Common myeloid progenitor, CD34-positive (primary cell): Measurements from ENCODE around the gene GALC.

Experiments used
- CTCF ChIA-PET: fragments of 350-600 bp; sonication (Branson Sonifier 250); formaldehyde crosslinking; loops from one replicate; lab custom pipeline; 2021; ENCODE audit warnings: antibody characterized with exemption; lab: Charles Lee
- POLR2A ChIA-PET: fragments of 350-600 bp; sonication (Branson Sonifier 250); formaldehyde crosslinking; loops from one replicate; lab custom pipeline; 2021; ENCODE audit warnings: antibody characterized with exemption; lab: Charles Lee
- DNase-seq, 3 donors: peaks; one replicate each; pipeline versions ENCODE4 v3.0.0 to v3.0.0-alpha.2; 2013
- H3K27ac ChIP-seq, 2 experiments: 1 replicate in 1 of 2; 2 replicates in 1 of 2; pipeline ENCODE4 v1.7.0; 2013; ENCODE audit warnings: inconsistent platforms in 2 of 2, low read length in 2 of 2, mild to moderate bottlenecking in 2 of 2, low read depth in 1 of 2, moderate library complexity in 1 of 2; ENCODE audit not compliant: severe bottlenecking in 2 of 2, insufficient read depth in 1 of 2, poor library complexity in 1 of 2
- H3K27me3 ChIP-seq, 5 experiments: replicated peaks in 2 of 5; 1 replicate in 3 of 5; 2 replicates in 2 of 5; pipeline versions ENCODE4 v1.6.1 to v1.7.0; 2013; ENCODE audit warnings: low read length in 4 of 5, mild to moderate bottlenecking in 2 of 5, moderate library complexity in 2 of 5, inconsistent platforms in 1 of 5; ENCODE audit not compliant: insufficient read depth in 5 of 5, control insufficient read depth in 4 of 5
- H3K36me3 ChIP-seq, 4 experiments: 1 replicate in 2 of 4; 2 replicates in 2 of 4; pipeline versions ENCODE4 v1.6.1 to v1.7.0; 2013; ENCODE audit warnings: low read length in 3 of 4, control low read depth in 1 of 4, mild to moderate bottlenecking in 1 of 4; ENCODE audit not compliant: control insufficient read depth in 4 of 4, insufficient read depth in 4 of 4
- H3K4me1 ChIP-seq, 4 experiments: 1 replicate in 3 of 4; 2 replicates in 1 of 4; pipeline versions ENCODE4 v1.6.1 to v1.7.1; 2013; ENCODE audit warnings: low read length in 3 of 4, mild to moderate bottlenecking in 3 of 4, control low read depth in 1 of 4, inconsistent platforms in 1 of 4, moderate library complexity in 1 of 4; ENCODE audit not compliant: control insufficient read depth in 4 of 4, insufficient read depth in 4 of 4; ENCODE audit errors: control extremely low read depth in 1 of 4
- H3K4me3 ChIP-seq, 7 experiments: 1 replicate in 4 of 7; 2 replicates in 3 of 7; pipeline versions ENCODE4 v1.5.1 to v1.7.0; 2013; ENCODE audit warnings: mild to moderate bottlenecking in 7 of 7, low read length in 6 of 7, moderate library complexity in 6 of 7, inconsistent platforms in 2 of 7, low read depth in 2 of 7, control low read depth in 1 of 7; ENCODE audit not compliant: insufficient read depth in 4 of 7, control insufficient read depth in 1 of 7; ENCODE audit errors: extremely low read depth in 1 of 7
- H3K9me3 ChIP-seq, 5 experiments: 1 replicate in 4 of 5; 2 replicates in 1 of 5; pipeline versions ENCODE4 v1.6.1 to v1.7.1; 2013; ENCODE audit warnings: low read length in 4 of 5, mild to moderate bottlenecking in 2 of 5, inconsistent platforms in 1 of 5, low read depth in 1 of 5, moderate library complexity in 1 of 5; ENCODE audit not compliant: control insufficient read depth in 4 of 5, insufficient read depth in 2 of 5; ENCODE audit errors: control extremely low read depth in 1 of 5
- WGBS: methylation state at CpG from one replicate; pipeline ENCODE4 v1.1.5; 2013; ENCODE audit not compliant: insufficient coverage; 5-methylcytosine and 5-hydroxymethylcytosine counted together

GALC gene

DNA sequence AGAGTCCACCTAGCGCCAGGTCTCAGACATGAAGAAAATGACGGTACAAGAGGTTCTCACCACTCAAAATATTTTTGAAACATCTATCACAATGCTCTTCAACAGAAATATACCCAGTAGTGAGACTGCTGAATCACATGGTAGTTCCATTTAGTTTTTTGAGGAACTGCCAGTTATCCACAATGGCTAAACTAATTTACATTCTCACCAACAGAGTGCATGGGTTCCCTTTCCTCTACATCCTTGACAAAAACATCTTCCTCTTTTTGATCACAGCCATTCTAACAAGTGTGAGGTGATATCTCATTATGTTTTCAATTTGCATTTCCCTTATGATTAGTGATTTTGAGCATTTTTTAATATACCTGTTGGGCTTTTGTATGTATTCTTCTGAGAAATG is 6.3 kb upstream of the GALC start:
- CTCF ChIA-PET, result interaction anchor here (1.7 kb wide), 1 partner anchor 54 kb away, joined by 4 read pairs; no protein-coding TSS in a partner anchor
- peak; percentile 36 to 87 (median 85) for DNase-seq
- H3K27ac ChIP-seq, result no peak overlapping the region
- H3K4me3 ChIP-seq, result no peak overlapping the region
- WGBS, result 91% methylated on average over 2 of the region's 2 CpGs
- no peaks in the 10 kb centered on the region for H3K36me3 ChIP-seq
- no peaks in the 10 kb centered on the region for H3K9me3 ChIP-seq
- no peaks in the 10 kb centered on the region for H3K27me3 ChIP-seq
- peaks cover 10 to 76% (median 43%) of the 10 kb centered on the region in 4 experiments for H3K4me1 ChIP-seq
- POLR2A ChIA-PET, result no interaction called here

DNA sequence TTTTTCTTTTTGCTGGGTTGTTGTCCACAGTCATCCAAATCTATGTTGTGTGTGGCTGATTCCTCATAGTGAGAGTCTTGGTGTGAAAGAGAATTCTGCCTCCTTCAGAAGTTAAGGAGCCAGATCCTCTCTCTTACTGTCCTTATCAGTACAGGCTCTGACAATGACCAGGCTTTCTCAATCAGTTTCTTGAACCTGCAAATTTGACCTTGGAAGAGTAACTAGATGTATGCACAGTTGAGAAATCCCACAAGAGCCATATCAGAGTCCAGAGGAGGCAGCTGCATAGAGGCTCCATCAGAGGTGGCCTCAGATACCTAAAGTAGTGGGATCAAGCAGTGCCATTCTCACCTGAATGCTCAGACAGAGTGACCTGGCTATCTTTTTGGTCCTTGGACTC is 5.5 kb upstream of the GALC start:
- Histone ChIP-seq H3K9me3 (no peaks in the 10 kb centered on the region), H3K27me3 (no peaks in the 10 kb centered on the region), H3K36me3 (no peaks in the 10 kb centered on the region), H3K4me1 (peaks cover 10 to 71% (median 44%) of the 10 kb centered on the region in 4 experiments), H3K4me3 (no peak overlapping the region), H3K27ac (no peak overlapping the region)
- ChIA-PET CTCF (interaction anchor here (1.7 kb wide), 1 partner anchor 53 kb away, joined by 4 read pairs; no protein-coding TSS in a partner anchor), POLR2A (no interaction called here)
- DNase-seq, result no peak

DNA sequence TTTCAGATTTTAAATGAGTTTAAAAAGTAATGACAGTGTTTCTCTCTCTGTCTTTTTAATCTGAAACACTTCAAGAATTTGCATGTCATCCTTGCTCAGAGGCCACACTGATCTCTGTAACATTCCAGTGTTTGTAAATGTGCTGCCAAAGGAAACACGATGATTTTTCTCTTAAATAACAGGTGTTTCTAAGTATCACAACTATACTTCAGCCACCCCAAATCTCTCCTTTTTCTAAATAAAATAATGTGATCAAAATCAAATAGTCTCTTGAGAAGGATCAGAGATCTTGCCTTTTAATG is 3.3 kb upstream of the GALC start:
- peaks cover 0 to 2% (median 0%) of the 10 kb centered on the region in 5 experiments for H3K9me3 ChIP-seq
- POLR2A ChIA-PET, result no interaction called here
- peaks cover 10 to 53% (median 34%) of the 10 kb centered on the region in 4 experiments for H3K4me1 ChIP-seq
- H3K27me3 ChIP-seq, result no peaks in the 10 kb centered on the region
- CTCF ChIA-PET, result interaction anchor here (1.4 to 1.5 kb wide), 2 partner anchors 44 to 172 kb away, joined by 3 to 5 read pairs; no protein-coding TSS in a partner anchor
- H3K36me3 ChIP-seq, result no peaks in the 10 kb centered on the region
- no peak overlapping the region for H3K4me3 ChIP-seq
- H3K27ac ChIP-seq, result peak overlapping the region in 1 of 2 experiments; percentile 29
- WGBS, result no CpG with 5 or more reads among the region's 1 CpG
- DNase-seq, result peak in 2 of 3 donors; percentile 21 to 46

DNA sequence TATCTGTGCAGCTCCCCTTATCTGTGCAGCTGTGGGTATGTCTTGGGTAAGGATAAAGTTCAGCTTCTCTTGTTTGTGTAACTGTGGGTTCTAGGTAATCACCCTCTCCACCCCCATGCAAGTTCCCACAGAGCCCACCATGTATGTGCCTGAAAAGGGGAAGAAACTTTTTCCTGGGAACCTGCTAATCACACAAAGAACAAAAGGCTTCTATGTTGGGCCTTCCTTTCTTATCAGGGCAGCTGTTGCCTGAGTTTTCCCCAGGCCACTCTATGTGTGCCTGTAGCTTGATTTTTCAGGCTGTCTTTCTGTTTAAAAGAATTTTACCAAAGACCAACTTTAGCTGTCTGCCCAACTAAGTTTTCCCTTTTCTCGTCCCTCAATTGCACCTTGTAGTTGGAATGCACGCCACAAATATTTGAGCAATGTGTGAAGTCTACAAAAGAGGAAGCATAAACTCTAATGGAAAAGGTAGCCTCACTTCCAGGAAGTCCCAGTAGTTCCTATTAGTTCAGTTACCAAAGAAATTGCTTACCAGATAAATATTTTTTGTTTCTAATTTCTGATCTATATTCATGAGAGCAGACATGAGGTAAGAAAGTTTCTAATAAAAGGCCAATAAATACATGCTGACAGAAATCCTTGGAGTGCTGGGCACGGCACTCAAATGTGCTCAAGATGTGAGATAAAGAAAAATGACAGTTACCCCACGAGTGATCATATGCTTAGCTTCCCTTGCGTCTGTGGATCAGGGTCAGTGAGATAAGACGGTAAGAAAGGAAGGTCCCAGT is 2.7 kb upstream of the GALC start:
- CTCF ChIA-PET, result interaction anchor here (1.3 to 1.5 kb wide), 4 partner anchors 18 to 173 kb away, joined by 3 to 5 read pairs (median 4); no protein-coding TSS in a partner anchor
- peak overlapping the region in 1 of 2 experiments; percentile 29 for H3K27ac ChIP-seq
- POLR2A ChIA-PET, result no interaction called here

DNA sequence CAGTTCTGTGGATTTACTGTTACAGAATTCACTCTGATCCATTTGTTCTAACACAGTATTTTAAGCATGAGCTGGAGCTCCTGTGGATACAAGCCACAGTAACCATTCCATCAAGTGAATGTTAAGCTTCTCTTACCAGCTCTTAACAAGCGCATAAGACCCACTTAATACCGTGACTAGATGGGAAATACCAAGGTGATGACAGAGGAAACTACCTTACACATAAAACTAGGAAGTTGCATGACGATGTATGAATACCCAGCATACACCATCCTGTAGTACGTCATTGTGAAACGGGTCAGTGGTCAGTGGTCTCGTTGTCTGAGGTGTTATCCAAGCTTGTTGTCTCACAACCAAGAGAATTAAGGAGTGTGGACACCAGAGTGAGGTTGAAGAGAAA is 2.0 kb upstream of the GALC start:
- Histone ChIP-seq H3K4me1 (peaks cover 10 to 46% (median 31%) of the 10 kb centered on the region in 4 experiments), H3K4me3 (no peak overlapping the region), H3K27ac (no peak overlapping the region), H3K27me3 (no peaks in the 10 kb centered on the region), H3K36me3 (no peaks in the 10 kb centered on the region), H3K9me3 (peaks cover 0 to 2% (median 0%) of the 10 kb centered on the region in 5 experiments)
- WGBS, result 96% methylated on average over 4 of the region's 6 CpGs
- ChIA-PET CTCF (interaction anchor here (1.3 to 2.2 kb wide), 5 partner anchors 9 to 173 kb away, joined by 3 to 7 read pairs (median 4); partner anchors contain the start of gene GPR65), POLR2A (no interaction called here)
- DNase-seq, result peak in 2 of 3 donors; percentile 21 to 32

More for the DNA sequence above, 2.7 kb upstream of the GALC start:
- H3K4me3 ChIP-seq, result no peak overlapping the region
- H3K36me3 ChIP-seq, result no peaks in the 10 kb centered on the region
- H3K9me3 ChIP-seq, result peaks cover 0 to 2% (median 0%) of the 10 kb centered on the region in 5 experiments
- WGBS, result 42% methylated on average over 3 of the region's 6 CpGs
- peak; percentile 28 to 57 (median 36) for DNase-seq
- no peaks in the 10 kb centered on the region for H3K27me3 ChIP-seq
- H3K4me1 ChIP-seq, result peaks cover 10 to 49% (median 31%) of the 10 kb centered on the region in 4 experiments

DNA sequence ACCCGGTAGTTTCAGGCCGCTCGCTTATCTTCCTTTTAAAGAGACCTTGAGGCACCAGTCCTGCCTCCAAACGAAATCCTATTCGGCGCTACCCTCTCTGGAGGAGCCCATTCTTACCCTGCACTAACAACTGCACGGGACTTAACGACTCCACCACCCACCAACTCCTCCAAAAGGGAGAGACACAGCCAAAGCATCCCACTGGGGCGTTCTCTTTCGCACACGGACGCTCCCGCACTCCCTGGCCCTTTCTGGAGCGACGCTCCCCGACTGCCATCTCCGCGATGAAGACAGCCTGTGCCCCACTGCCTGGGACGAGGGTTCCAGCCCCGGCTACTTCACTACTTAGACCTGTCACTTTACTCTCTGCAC is 650 bp downstream of the GALC start:
- 11% methylated on average over 19 of the region's 20 CpGs for WGBS
- no peaks in the 10 kb centered on the region for H3K27me3 ChIP-seq
- H3K4me3 ChIP-seq, result peak overlapping the region; percentile 58 to 84 (median 68)
- CTCF ChIA-PET, result no interaction called here
- H3K36me3 ChIP-seq, result peaks cover 0 to under 1% (median 0%) of the 10 kb centered on the region in 4 experiments
- POLR2A ChIA-PET, result interaction anchor here (0.6 kb wide), 1 partner anchor 651 kb away, joined by 3 read pairs; no protein-coding TSS in a partner anchor
- DNase-seq, result no peak
- H3K9me3 ChIP-seq, result peaks cover 0 to 2% (median 0%) of the 10 kb centered on the region in 5 experiments
- peaks cover 10 to 28% (median 22%) of the 10 kb centered on the region in 4 experiments for H3K4me1 ChIP-seq
- peak overlapping the region; percentile 53 to 80 for H3K27ac ChIP-seq

DNA sequence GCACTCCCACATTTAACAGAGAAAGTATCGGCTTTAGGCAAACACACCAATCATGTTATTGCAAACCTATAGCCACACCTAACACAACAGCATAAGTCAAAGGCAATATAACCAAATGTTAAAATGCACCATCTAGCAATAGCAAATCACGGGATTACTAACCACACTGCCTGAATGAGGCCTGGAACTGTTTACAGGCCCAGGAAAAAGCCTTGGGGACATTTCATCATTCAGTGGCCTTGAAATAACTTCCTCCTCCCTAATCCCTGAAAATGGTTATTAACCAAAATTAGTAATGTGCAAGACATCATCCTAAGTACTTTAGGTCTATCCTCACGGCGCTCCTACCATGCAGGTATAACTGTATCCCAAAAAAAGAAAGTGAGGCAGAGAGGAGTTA is 2.3 kb downstream of the GALC start:
- no peaks in the 10 kb centered on the region for H3K27me3 ChIP-seq
- peaks cover 0 to 7% (median 2%) of the 10 kb centered on the region in 4 experiments for H3K36me3 ChIP-seq
- CTCF ChIA-PET, result no interaction called here
- DNase-seq, result no peak
- H3K4me1 ChIP-seq, result peaks cover 7 to 21% (median 13%) of the 10 kb centered on the region in 4 experiments
- WGBS, result 95% methylated on average over 4 of the region's 4 CpGs
- H3K27ac ChIP-seq, result no peak overlapping the region
- H3K9me3 ChIP-seq, result peaks cover 0 to 2% (median 0%) of the 10 kb centered on the region in 5 experiments
- POLR2A ChIA-PET, result interaction anchor here (0.7 kb wide), 1 partner anchor 54 kb away, joined by 3 read pairs; no protein-coding TSS in a partner anchor
- H3K4me3 ChIP-seq, result no peak overlapping the region
